HG03097 (cell line): ENCODE measurements around the gene VPS37D.
A peak's percentile ranks its signal among the peaks of the same experiment; 100 is the strongest.
"Not testable (repeated sequence)": the region's sequence is repeated elsewhere in the genome, so short reads cannot be mapped to it uniquely, and the experiment has no call there.

Experiments
- ATAC-seq: cut with Tn5 transposase; IDR thresholded peaks from one replicate; pipeline ENCODE4 v1.9.1; 2021; ENCODE audit not compliant: unreplicated experiment, low FRiP score

The VPS37D gene

GRCh38 chr7:73667344-73668102 lies at the start of gene VPS37D:
TSS of gene VPS37D (plus strand) at chr7:73667831. CDS start at chr7:73667959, 128 bp downstream.
- ATAC-seq = peak; percentile 80

- ATAC-seq = no peak
Observed at GRCh38 chr7:73618538-73618937, 49.1 kb upstream of the VPS37D start.

- ATAC-seq = not testable (repeated sequence)
Observed at GRCh38 chr7:73619394-73619793, 48.2 kb upstream of the VPS37D start.

DNA sequence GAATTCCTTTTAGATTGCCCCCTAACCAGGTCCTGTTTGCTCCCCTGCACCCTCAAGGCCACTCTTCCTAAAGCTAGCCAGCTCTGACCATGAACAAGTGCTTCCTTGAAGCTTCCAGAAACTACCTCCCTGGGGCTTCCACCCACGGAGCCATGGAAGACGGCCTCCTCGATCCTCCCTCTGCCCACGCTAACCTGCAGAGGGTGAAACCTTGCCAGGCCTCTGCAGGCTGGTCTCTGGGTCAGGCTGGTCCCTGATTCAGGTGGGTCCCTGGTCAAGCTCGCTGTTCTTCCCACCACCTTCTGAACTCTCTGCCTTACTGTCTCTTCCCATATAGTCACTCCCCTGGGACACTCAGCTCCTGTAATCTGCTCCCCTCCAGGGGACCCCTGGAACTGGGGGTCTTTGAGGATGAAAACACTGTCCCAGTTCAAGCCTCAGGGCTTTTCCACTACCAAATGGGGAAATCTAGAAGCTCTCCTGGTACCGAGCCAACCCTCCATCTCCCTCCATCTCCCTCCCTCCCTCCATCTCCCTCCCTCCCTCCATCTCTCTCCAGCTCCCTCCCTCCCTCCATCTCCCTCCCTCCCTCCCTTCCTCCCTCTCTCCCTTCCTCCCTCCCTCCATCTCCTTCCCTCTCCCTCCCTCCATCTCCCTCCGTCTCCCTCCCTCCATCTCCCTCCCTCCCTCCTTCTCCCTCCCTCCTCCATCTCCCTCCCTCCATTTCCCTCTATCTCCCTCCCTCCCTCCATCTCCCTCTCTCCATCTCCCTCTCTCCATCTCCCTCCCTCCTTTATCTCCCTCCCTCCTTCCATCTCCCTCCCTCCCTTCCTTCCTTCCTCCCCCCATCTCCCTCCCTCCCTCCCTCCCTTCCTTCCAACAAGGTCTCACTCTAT lies 46.2 kb upstream of the VPS37D start:
- ATAC-seq = no peak

- ATAC-seq = no peak
Observed at GRCh38 chr7:73622527-73622908, 45.1 kb upstream of the VPS37D start.

GRCh38 chr7:73622909-73623797 lies 44.5 kb upstream of the VPS37D start:
- ATAC-seq = no peak

- no peak for ATAC-seq
Observed at GRCh38 chr7:73623798-73624668, 43.6 kb upstream of the VPS37D start, which contains the start of gene MLXIPL. TSS of gene MLXIPL (minus strand) at chr7:73624522. CDS start at chr7:73624492, 30 bp downstream.

GRCh38 chr7:73624669-73625001 lies 43.0 kb upstream of the VPS37D start:
- no peak for ATAC-seq

DNA sequence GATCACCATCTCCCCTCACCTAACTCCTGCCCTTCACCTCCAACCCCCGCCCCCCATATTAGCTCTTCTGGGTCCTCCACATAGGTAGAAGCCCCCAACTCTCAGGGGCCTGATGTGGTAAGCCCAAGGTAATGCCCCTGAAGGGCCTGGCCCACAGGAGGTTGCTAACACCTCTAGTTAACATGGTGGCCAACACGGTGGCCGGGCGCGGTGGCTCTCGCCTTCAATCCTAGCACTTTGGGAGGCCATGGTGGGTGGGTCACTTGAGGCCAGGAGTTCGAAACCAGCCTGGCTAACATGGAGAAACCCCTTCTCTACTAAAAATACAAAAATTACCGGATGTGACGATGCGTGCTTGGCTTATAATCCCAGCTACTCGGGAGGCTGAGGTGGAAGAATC lies 42.4 kb upstream of the VPS37D start:
- ATAC-seq = no peak

DNA sequence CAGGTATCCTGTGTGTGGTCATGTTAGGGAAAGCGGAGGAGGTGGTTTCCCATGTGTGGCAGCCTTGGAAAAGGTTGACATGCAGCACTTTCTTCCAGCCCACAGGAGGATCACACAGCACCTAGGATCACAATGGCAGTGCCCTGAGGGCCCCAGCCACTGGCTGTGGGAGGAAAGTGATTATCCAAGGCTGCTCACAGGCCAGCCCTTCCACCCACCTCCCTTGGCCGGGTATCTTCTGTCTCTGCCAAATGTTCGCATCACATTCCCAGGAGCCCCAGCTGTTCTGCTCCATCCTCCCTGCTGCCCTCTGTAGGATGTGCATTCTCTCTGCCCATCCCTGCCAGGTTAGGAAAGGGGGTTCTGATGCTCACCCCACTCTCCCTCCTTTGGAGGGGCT lies 40.8 kb upstream of the VPS37D start:
- no peak for ATAC-seq

- no peak for ATAC-seq
Observed at GRCh38 chr7:73628504-73628903, 39.1 kb upstream of the VPS37D start.

DNA sequence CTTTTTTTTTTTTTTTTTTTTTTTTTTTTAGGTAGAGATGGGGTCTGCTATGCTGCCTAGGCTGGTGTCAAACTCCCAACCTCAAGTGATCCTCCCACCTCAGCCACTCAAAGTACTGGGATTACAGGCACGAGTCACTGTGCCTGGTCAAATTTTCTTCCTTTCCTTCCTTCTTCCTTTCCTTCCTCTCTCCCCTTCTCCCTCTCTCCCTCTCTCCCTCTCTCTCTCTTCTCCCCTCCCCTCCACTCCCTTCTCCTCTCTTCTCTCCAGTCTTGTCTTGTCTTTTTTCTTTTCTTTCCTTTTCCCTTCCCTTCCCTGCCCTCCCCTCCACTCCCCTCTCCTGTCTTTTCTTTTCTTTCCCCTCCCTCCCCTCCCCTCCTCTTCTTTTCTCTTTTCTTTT lies 36.1 kb upstream of the VPS37D start:
- no peak for ATAC-seq

DNA sequence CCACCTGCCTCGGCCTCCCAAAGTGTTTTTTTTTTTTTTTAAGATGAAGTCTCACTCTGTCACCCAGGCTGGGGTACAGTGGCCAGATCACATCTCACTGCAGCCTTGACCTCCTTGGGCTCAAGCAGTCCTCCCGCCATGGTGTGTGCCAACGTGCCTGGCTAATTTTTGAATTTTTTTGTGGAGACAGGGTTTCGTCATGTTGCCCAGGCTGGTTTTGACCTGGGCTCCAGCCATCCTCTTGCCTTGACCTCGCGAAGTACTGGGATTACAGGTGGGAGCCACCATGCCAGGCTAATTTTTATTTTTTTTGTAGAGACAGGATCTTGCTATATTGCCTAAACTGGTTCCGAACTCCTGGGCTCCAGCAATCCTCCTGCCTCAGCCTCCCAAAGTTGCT lies 34.3 kb upstream of the VPS37D start:
- ATAC-seq = no peak

- ATAC-seq = no peak
Observed at GRCh38 chr7:73633844-73634243, 33.8 kb upstream of the VPS37D start.

GRCh38 chr7:73635428-73636200 lies 32.0 kb upstream of the VPS37D start:
- no peak for ATAC-seq

- no peak for ATAC-seq
Observed at GRCh38 chr7:73638911-73639310, 28.7 kb upstream of the VPS37D start.

GRCh38 chr7:73642834-73643233 lies 24.8 kb upstream of the VPS37D start:
- no peak for ATAC-seq

GRCh38 chr7:73644688-73645286 lies 22.8 kb upstream of the VPS37D start:
- no peak for ATAC-seq
